ENCODE data around the gene TK1.
"Not testable (repeated sequence)": the region's sequence is repeated elsewhere in the genome, so short reads cannot be mapped to it uniquely, and the experiment has no call there.

The TK1 gene

GRCh38 chr17:78176548-78177025 lies 10.3 kb downstream of the TK1 start:
- DNase-seq (ENCODE audit: low read depth in 3 of 3) = peak; percentile 55 to 69 (median 68)

- DNase-seq (ENCODE audit: low read depth in 3 of 3) = no peak
These were observed 11.2 kb downstream of the TK1 start for GRCh38 chr17:78175643-78175981.

GRCh38 chr17:78174870-78175642 lies 11.8 kb downstream of the TK1 start:
- no peak for DNase-seq (ENCODE audit: low read depth in 3 of 3)

- no peak for DNase-seq (ENCODE audit: low read depth in 3 of 3)
These were observed 12.4 kb downstream of the TK1 start for GRCh38 chr17:78174346-78174869.

- no peak for DNase-seq (ENCODE audit: low read depth in 3 of 3)
These were observed 13.6 kb downstream of the TK1 start for GRCh38 chr17:78173097-78173715.

GRCh38 chr17:78172249-78173051 lies 14.4 kb downstream of the TK1 start:
- DNase-seq (ENCODE audit: low read depth in 3 of 3) = no peak

- DNase-seq (ENCODE audit: low read depth in 3 of 3) = not testable (repeated sequence)
These were observed 15.1 kb downstream of the TK1 start for GRCh38 chr17:78171591-78172248.

GRCh38 chr17:78170692-78171590 lies 15.9 kb downstream of the TK1 start:
- no peak for DNase-seq (ENCODE audit: low read depth in 3 of 3)

- DNase-seq (ENCODE audit: low read depth in 3 of 3) = peak in 1 of 3 donors; percentile 39
These were observed 17.7 kb downstream of the TK1 start for GRCh38 chr17:78168903-78169793.

- DNase-seq (ENCODE audit: low read depth in 3 of 3) = peak; percentile 76 to 84 (median 82)
These were observed 18.5 kb downstream of the TK1 start, which contains the start of gene SYNGR2 for GRCh38 chr17:78168242-78168902. Gene SYNGR2, plus strand, starts transcription at chr17:78168581. Its CDS starts 36 bp downstream, at chr17:78168617.

- DNase-seq (ENCODE audit: low read depth in 3 of 3) = no peak
These were observed 20.4 kb downstream of the TK1 start for GRCh38 chr17:78166416-78166815.

- DNase-seq (ENCODE audit: low read depth in 3 of 3) = no peak
These were observed 21.9 kb downstream of the TK1 start for GRCh38 chr17:78164748-78165607.

- no peak for DNase-seq (ENCODE audit: low read depth in 3 of 3)
These were observed 22.7 kb downstream of the TK1 start for GRCh38 chr17:78163881-78164747.

- DNase-seq (ENCODE audit: low read depth in 3 of 3) = no peak
These were observed 27.2 kb downstream of the TK1 start for GRCh38 chr17:78159575-78160158.

- no peak for DNase-seq (ENCODE audit: low read depth in 3 of 3)
These were observed 31.7 kb downstream of the TK1 start for GRCh38 chr17:78154903-78155811.

Data from stimulated activated CD4-positive, alpha-beta T cell treated with anti-CD3 and anti-CD28 coated beads, TNF-alpha, amount 100 ng/mL, for 48 hours (primary cell).